Naive thymus-derived CD8-positive, alpha-beta T cell (primary cell): Measurements from ENCODE around the gene PAGR1. TPM values are rescaled to one million over a fixed set of nuclear protein-coding genes. Genes with fewer than 3 reads are reported as not detected.

Experiments
- ATAC-seq, 2 donors: fragments of 150-1000 bp; cut with Tn5 transposase in 1 of 2; sonication (Bioruptor Pico), chemical (Tn5 transposase) in 1 of 2; 1 replicate in 1 of 2; 2 replicates in 1 of 2; pipeline ENCODE4 v1.10.0; 2021; ENCODE audit warnings: mild to moderate bottlenecking in 2 of 2, moderate library complexity in 2 of 2
- POLR2A ChIA-PET: fragments of 350-600 bp; sonication (Branson Sonifier 250); formaldehyde crosslinking; loops from one replicate; lab custom pipeline; 2021; ENCODE audit warnings: antibody characterized with exemption; lab: Charles Lee
- DNase-seq, 10 donors: peaks; one replicate each; pipeline versions ENCODE4 v3.0.0 to v3.0.0-alpha.2; 2020 to 2022
- H3K27ac Mint-ChIP-seq, 10 donors: one replicate each; pipeline ENCODE4 v1.8.0; 2020 to 2022; ENCODE audit warnings: mild to moderate bottlenecking in 10 of 10, mixed read lengths in 10 of 10, moderate library complexity in 4 of 10, inconsistent platforms in 1 of 10
- H3K27me3 Mint-ChIP-seq, 5 donors: one replicate each; pipeline ENCODE4 v1.8.0; 2021 to 2022; ENCODE audit warnings: mixed read lengths in 5 of 5
- H3K36me3 Mint-ChIP-seq, 3 donors: one replicate each; pipeline ENCODE4 v1.8.0; 2020 to 2022; ENCODE audit warnings: mixed read lengths in 3 of 3, mild to moderate bottlenecking in 2 of 3, inconsistent platforms in 1 of 3
- H3K4me1 Mint-ChIP-seq, 4 donors: one replicate each; pipeline ENCODE4 v1.8.0; 2021 to 2022; ENCODE audit warnings: mixed read lengths in 4 of 4
- H3K4me3 Mint-ChIP-seq, 10 donors: one replicate each; pipeline ENCODE4 v1.8.0; 2020 to 2022; ENCODE audit warnings: mild to moderate bottlenecking in 10 of 10, mixed read lengths in 10 of 10, moderate library complexity in 6 of 10, inconsistent platforms in 1 of 10
- H3K9me3 Mint-ChIP-seq, 9 donors: one replicate each; pipeline ENCODE4 v1.8.0; 2020 to 2022; ENCODE audit warnings: mixed read lengths in 9 of 9, mild to moderate bottlenecking in 3 of 9, inconsistent platforms in 1 of 9, moderate library complexity in 1 of 9
- polyA plus RNA-seq, 3 donors: library from polyadenylated mRNA; unstranded; fragments of 300-500 nt; fragmentation: Illumina TruSeq; gene quantifications; one replicate each; pipeline ENCODE4 v1.2.3, GENCODE V29; 2021
- total RNA-seq, 8 experiments: library from RNA in 2 of 8; stranded (reverse) in 2 of 8; gene quantifications; one replicate each; pipeline ENCODE4 v1.2.3 and lab custom pipeline; 2021 to 2026

Gene PAGR1
- total and polyA plus RNA-seq, 5 experiments from 2014 or later = 31.3 to 57.5 (median 51.4) TPM

GRCh38 chr16:29794231-29794710, 21.7 kb upstream of the PAGR1 start:
- DNase-seq = no peak
- POLR2A ChIA-PET = interaction anchor here (0.6 to 10.6 kb wide), 2 partner anchors 10 to 224 kb away, joined by 3 to 240 read pairs; partner anchors contain the start of gene MAZ
- H3K4me1 Mint-ChIP-seq = peaks cover 22 to 49% (median 46%) of the 10 kb centered on the region in 4 donors
- no peak for ATAC-seq
- peak overlapping the region in 2 of 10 donors; percentile 12 to 37 for H3K27ac Mint-ChIP-seq
- peaks cover 7 to 35% (median 15%) of the 10 kb centered on the region in 3 donors for H3K36me3 Mint-ChIP-seq
- peak overlapping the region in 1 of 10 donors; percentile 15 for H3K4me3 Mint-ChIP-seq
- no peaks in the 10 kb centered on the region for H3K9me3 Mint-ChIP-seq
- H3K27me3 Mint-ChIP-seq = no peaks in the 10 kb centered on the region

- ATAC-seq (no peak), DNase-seq (no peak)
- peak overlapping the region in 4 of 10 donors; percentile 14 to 40 (median 32) for H3K4me3 Mint-ChIP-seq
- POLR2A ChIA-PET = interaction anchor here (0.9 to 11.2 kb wide), 8 partner anchors 10 to 101 kb away, joined by 4 to 240 read pairs (median 18); partner anchors contain the start of genes C16orf54, KIF22 and PAGR1
- H3K4me1 Mint-ChIP-seq = peaks cover 13 to 22% (median 18%) of the 10 kb centered on the region in 4 donors
- H3K9me3 Mint-ChIP-seq = no peaks in the 10 kb centered on the region
- peaks cover 0 to 1% (median 0%) of the 10 kb centered on the region in 5 donors for H3K27me3 Mint-ChIP-seq
- H3K36me3 Mint-ChIP-seq = peaks cover 7 to 42% (median 16%) of the 10 kb centered on the region in 3 donors
- peak overlapping the region in 9 of 10 donors; percentile 21 to 99 (median 78) for H3K27ac Mint-ChIP-seq
Observed at GRCh38 chr16:29802416-29802935, 13.5 kb upstream of the PAGR1 start.

GRCh38 chr16:29804020-29804419, 11.9 kb upstream of the PAGR1 start:
- H3K9me3 Mint-ChIP-seq = no peaks in the 10 kb centered on the region
- peak overlapping the region; percentile 98 to 100 (median 100) for H3K27ac Mint-ChIP-seq
- H3K36me3 Mint-ChIP-seq = peaks cover 0 to 38% (median 8%) of the 10 kb centered on the region in 3 donors
- peaks cover 18 to 38% (median 31%) of the 10 kb centered on the region in 4 donors for H3K4me1 Mint-ChIP-seq
- DNase-seq = no peak
- H3K4me3 Mint-ChIP-seq = peak overlapping the region; percentile 87 to 100 (median 99)
- H3K27me3 Mint-ChIP-seq = peaks cover 0 to 1% (median 0%) of the 10 kb centered on the region in 5 donors
- ATAC-seq = no peak
- POLR2A ChIA-PET = interaction anchor here (0.6 to 11.2 kb wide), 18 partner anchors 9 to 730 kb away, joined by 3 to 240 read pairs (median 9); partner anchors contain the start of genes C16orf54, KIF22, MVP and PAGR1

- DNase-seq (peak in 1 of 10 donors; percentile 61), ATAC-seq (peak; percentile 7 to 13)
- no peaks in the 10 kb centered on the region for H3K9me3 Mint-ChIP-seq
- POLR2A ChIA-PET = interaction anchor here (0.7 to 11.2 kb wide), 20 partner anchors 9 to 729 kb away, joined by 3 to 240 read pairs (median 8); partner anchors contain the start of genes C16orf54, INO80E, KIF22 and MVP
- H3K4me1 Mint-ChIP-seq = peaks cover 18 to 41% (median 34%) of the 10 kb centered on the region in 4 donors
- peaks cover 0 to 32% (median 8%) of the 10 kb centered on the region in 3 donors for H3K36me3 Mint-ChIP-seq
- peak overlapping the region; percentile 87 to 100 (median 99) for H3K4me3 Mint-ChIP-seq
- H3K27ac Mint-ChIP-seq = peak overlapping the region; percentile 98 to 100 (median 100)
- H3K27me3 Mint-ChIP-seq = peaks cover 0 to 1% (median 0%) of the 10 kb centered on the region in 5 donors
Observed at GRCh38 chr16:29804455-29805231, 11.3 kb upstream of the PAGR1 start.

GRCh38 chr16:29805232-29806098, 10.5 kb upstream of the PAGR1 start:
- Mint-ChIP-seq H3K9me3 (no peaks in the 10 kb centered on the region), H3K27ac (peak overlapping the region; percentile 98 to 100 (median 100)), H3K4me3 (peak overlapping the region; percentile 87 to 100 (median 99)), H3K36me3 (peaks cover 0 to 29% (median 8%) of the 10 kb centered on the region in 3 donors), H3K27me3 (peaks cover 0 to 1% (median 0%) of the 10 kb centered on the region in 5 donors), H3K4me1 (peaks cover 21 to 49% (median 42%) of the 10 kb centered on the region in 4 donors)
- POLR2A ChIA-PET = interaction anchor here (0.9 to 11.2 kb wide), 15 partner anchors 12 to 729 kb away, joined by 3 to 240 read pairs (median 27); partner anchors contain the start of genes C16orf54, KIF22, MVP and PAGR1
- DNase-seq (peak; percentile 95 to 99 (median 98)), ATAC-seq (peak; percentile 61 to 70)

GRCh38 chr16:29806099-29806579, 9.8 kb upstream of the PAGR1 start, which contains the start of gene MAZ:
Gene MAZ, plus strand, starts transcription at chr16:29806529. Its CDS starts 173 bp downstream, at chr16:29806702.
- Mint-ChIP-seq H3K9me3 (no peaks in the 10 kb centered on the region), H3K4me1 (peaks cover 25 to 56% (median 48%) of the 10 kb centered on the region in 4 donors), H3K27ac (peak within 1 kb of the TSS; percentile 98 to 100 (median 100)), H3K4me3 (peak within 1 kb of the TSS; percentile 94 to 100 (median 99)), H3K36me3 (peaks cover 0 to 25% (median 8%) of the 10 kb centered on the region in 3 donors), H3K27me3 (peaks cover 0 to 1% (median 0%) of the 10 kb centered on the region in 5 donors)
- ATAC-seq (no peak), DNase-seq (peak in 3 of 10 donors; percentile 60 to 83 (median 77))
- POLR2A ChIA-PET = interaction anchor here (0.8 to 11.2 kb wide), 12 partner anchors 13 to 380 kb away, joined by 3 to 240 read pairs (median 57); partner anchors contain the start of genes C16orf54, KIF22, MVP and PAGR1

- peak overlapping the region; percentile 80 to 97 (median 92) for H3K4me3 Mint-ChIP-seq
- H3K4me1 Mint-ChIP-seq = peaks cover 28 to 63% (median 54%) of the 10 kb centered on the region in 4 donors
- peak overlapping the region; percentile 53 to 100 (median 97) for H3K27ac Mint-ChIP-seq
Observed at GRCh38 chr16:29806641-29807425, 9.1 kb upstream of the PAGR1 start.

GRCh38 chr16:29807426-29808218, 8.3 kb upstream of the PAGR1 start:
- Mint-ChIP-seq H3K9me3 (no peaks in the 10 kb centered on the region), H3K27me3 (peaks cover 0 to 1% (median 0%) of the 10 kb centered on the region in 5 donors), H3K4me3 (peak overlapping the region; percentile 89 to 99 (median 94)), H3K36me3 (peaks cover 0 to 22% (median 6%) of the 10 kb centered on the region in 3 donors), H3K27ac (peak overlapping the region; percentile 93 to 100 (median 97)), H3K4me1 (peaks cover 28 to 71% (median 60%) of the 10 kb centered on the region in 4 donors)
- DNase-seq = peak; percentile 74 to 95 (median 88)
- POLR2A ChIA-PET = interaction anchor here (0.5 to 11.2 kb wide), 38 partner anchors 11 to 1650 kb away, joined by 3 to 240 read pairs (median 4); partner anchors contain the start of genes ALDOA, C16orf54, CDIPT and KCTD13
- ATAC-seq = peak; percentile 53 to 55

More at GRCh38 chr16:29806641-29807425, 9.1 kb upstream of the PAGR1 start:
- H3K9me3 Mint-ChIP-seq = no peaks in the 10 kb centered on the region
- H3K36me3 Mint-ChIP-seq = peaks cover 0 to 25% (median 6%) of the 10 kb centered on the region in 3 donors
- ATAC-seq (no peak), DNase-seq (peak in 9 of 10 donors; percentile 39 to 78 (median 50))
- POLR2A ChIA-PET = interaction anchor here (0.5 to 11.2 kb wide), 22 partner anchors 12 to 1284 kb away, joined by 3 to 240 read pairs (median 8); partner anchors contain the start of genes C16orf54, KCTD13, KIF22 and MVP
- H3K27me3 Mint-ChIP-seq = peaks cover 0 to 1% (median 0%) of the 10 kb centered on the region in 5 donors

GRCh38 chr16:29808219-29808900, 7.6 kb upstream of the PAGR1 start:
- H3K36me3 Mint-ChIP-seq = peaks cover 0 to 19% (median 6%) of the 10 kb centered on the region in 3 donors
- peak overlapping the region; percentile 93 to 100 (median 97) for H3K27ac Mint-ChIP-seq
- H3K4me3 Mint-ChIP-seq = peak overlapping the region; percentile 89 to 99 (median 94)
- no peaks in the 10 kb centered on the region for H3K9me3 Mint-ChIP-seq
- H3K4me1 Mint-ChIP-seq = peaks cover 28 to 77% (median 64%) of the 10 kb centered on the region in 4 donors
- DNase-seq (peak in 1 of 10 donors; percentile 65), ATAC-seq (peak; percentile 14 to 21)
- POLR2A ChIA-PET = interaction anchor here (0.5 to 11.2 kb wide), 39 partner anchors 10 to 1649 kb away, joined by 3 to 240 read pairs (median 5); partner anchors contain the start of genes ALDOA, ATXN2L, C16orf54 and CDIPT
- H3K27me3 Mint-ChIP-seq = peaks cover 0 to 1% (median 0%) of the 10 kb centered on the region in 5 donors
